Measurements from ENCODE around the gene NYNRIN. TPM values are rescaled to one million over a fixed set of nuclear protein-coding genes. Genes with fewer than 3 reads are reported as not detected.

The NYNRIN gene
- total RNA-seq, 4 donors from 2014 or later = 8.0 to 21.2 (median 13.4) TPM

GRCh38 chr14:24422694-24423601, 24.1 kb downstream of the NYNRIN start:
- H3K27ac ChIP-seq (replicated peaks in 1 of 4) = no peak overlapping the region
- no peak for DNase-seq (ENCODE audit: extremely low spot score)
- peaks cover 0 to 15% (median 0%) of the 10 kb centered on the region in 4 donors for H3K27me3 ChIP-seq
- peaks cover 12 to 26% (median 14%) of the 10 kb centered on the region in 4 donors for H3K4me1 ChIP-seq
- H3K36me3 ChIP-seq = no peaks in the 10 kb centered on the region
- H3K4me3 ChIP-seq = no peak overlapping the region
- TF ChIP-seq POLR2A (IDR thresholded peaks at IDR 0.05; ENCODE audit: low read depth) = no peak
- TF ChIP-seq EP300 (IDR thresholded peaks at IDR 0.05) = no peak
- TF ChIP-seq, protein P1, sequence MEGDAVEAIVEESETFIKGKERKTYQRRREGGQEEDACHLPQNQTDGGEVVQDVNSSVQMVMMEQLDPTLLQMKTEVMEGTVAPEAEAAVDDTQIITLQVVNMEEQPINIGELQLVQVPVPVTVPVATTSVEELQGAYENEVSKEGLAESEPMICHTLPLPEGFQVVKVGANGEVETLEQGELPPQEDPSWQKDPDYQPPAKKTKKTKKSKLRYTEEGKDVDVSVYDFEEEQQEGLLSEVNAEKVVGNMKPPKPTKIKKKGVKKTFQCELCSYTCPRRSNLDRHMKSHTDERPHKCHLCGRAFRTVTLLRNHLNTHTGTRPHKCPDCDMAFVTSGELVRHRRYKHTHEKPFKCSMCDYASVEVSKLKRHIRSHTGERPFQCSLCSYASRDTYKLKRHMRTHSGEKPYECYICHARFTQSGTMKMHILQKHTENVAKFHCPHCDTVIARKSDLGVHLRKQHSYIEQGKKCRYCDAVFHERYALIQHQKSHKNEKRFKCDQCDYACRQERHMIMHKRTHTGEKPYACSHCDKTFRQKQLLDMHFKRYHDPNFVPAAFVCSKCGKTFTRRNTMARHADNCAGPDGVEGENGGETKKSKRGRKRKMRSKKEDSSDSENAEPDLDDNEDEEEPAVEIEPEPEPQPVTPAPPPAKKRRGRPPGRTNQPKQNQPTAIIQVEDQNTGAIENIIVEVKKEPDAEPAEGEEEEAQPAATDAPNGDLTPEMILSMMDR (IDR thresholded peaks at IDR 0.05) = no peak
- TF ChIP-seq POLR2AphosphoS5 (IDR thresholded peaks at IDR 0.05) = no peak
- WGBS = 83% methylated on average over 12 of the region's 12 CpGs
- H3K9me3 ChIP-seq = no peaks in the 10 kb centered on the region
- intact Hi-C loops (cut with DNase I) = no loop called here

GRCh38 chr14:24425704-24426103, 26.9 kb downstream of the NYNRIN start:
- no peak for DNase-seq (ENCODE audit: extremely low spot score)
- Histone ChIP-seq H3K4me1 (peaks cover 13 to 32% (median 24%) of the 10 kb centered on the region in 4 donors), H3K27me3 (no peaks in the 10 kb centered on the region), H3K4me3 (no peak overlapping the region), H3K36me3 (no peaks in the 10 kb centered on the region), H3K27ac (replicated peaks in 1 of 4) (peak overlapping the region in 3 of 4 donors; percentile 18 to 68 (median 53)), H3K9me3 (no peaks in the 10 kb centered on the region)
- WGBS = 33% methylated on average over 3 of the region's 3 CpGs
- TF ChIP-seq POLR2AphosphoS5 (IDR thresholded peaks at IDR 0.05) = no peak
- TF ChIP-seq, protein P1 (IDR thresholded peaks at IDR 0.05) = no peak
- TF ChIP-seq EP300 (IDR thresholded peaks at IDR 0.05) = no peak
- no peak for TF ChIP-seq POLR2A (IDR thresholded peaks at IDR 0.05; ENCODE audit: low read depth)
- intact Hi-C loops (cut with DNase I) = no loop called here

DNA sequence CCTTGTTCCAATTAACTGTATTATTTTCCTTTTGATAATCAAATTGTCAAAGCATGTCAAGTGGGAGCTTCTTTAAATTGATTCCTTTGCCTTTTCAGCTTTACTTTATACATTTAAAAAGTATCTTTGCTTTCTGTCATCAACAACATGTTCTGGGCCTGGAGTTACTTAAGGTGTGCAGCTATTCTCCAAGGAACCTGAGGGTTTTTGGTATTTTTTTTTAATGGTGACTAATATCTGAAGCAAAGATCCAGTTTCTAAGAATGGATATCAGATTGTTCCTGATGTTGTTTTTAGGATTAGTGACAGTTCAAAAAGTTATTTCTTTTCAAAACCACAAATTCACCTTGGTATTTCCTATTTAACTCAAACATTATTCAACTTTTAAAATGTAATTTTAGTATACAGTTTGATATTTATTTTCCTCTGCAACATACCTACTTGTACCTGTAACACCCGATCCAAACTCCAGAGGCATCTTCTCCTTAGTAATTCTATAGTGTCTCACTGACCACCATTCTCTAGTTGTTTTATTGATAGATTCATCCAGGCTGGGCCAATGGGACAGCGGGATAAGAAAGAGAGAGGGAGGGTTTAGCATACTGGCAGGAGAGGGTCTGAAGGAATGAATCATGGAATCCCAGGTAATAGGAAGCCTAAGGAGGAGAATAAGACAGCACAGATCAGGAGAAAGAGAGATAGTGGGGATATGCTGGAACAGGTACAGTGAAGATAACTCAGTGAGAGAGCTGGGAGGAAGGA, 27.5 kb downstream of the NYNRIN start:
- intact Hi-C loops (cut with DNase I) = no loop called here
- WGBS = 88% methylated on average over 2 of the region's 2 CpGs

GRCh38 chr14:24426912-24427536, 28.2 kb downstream of the NYNRIN start:
- no peak for DNase-seq (ENCODE audit: extremely low spot score)
- WGBS = 87% methylated on average over 4 of the region's 8 CpGs
- TF ChIP-seq, protein P1 (IDR thresholded peaks at IDR 0.05) = no peak
- TF ChIP-seq POLR2A (IDR thresholded peaks at IDR 0.05; ENCODE audit: low read depth) (no peak), POLR2AphosphoS5 (IDR thresholded peaks at IDR 0.05) (no peak), EP300 (IDR thresholded peaks at IDR 0.05) (no peak)
- H3K27me3 ChIP-seq = no peaks in the 10 kb centered on the region
- intact Hi-C loops (cut with DNase I) = no loop called here
- H3K36me3 ChIP-seq = peaks cover 0 to 10% (median 8%) of the 10 kb centered on the region in 4 donors
- no peaks in the 10 kb centered on the region for H3K9me3 ChIP-seq
- no peak overlapping the region for H3K4me3 ChIP-seq
- H3K4me1 ChIP-seq = peaks cover 26 to 45% (median 37%) of the 10 kb centered on the region in 4 donors
- no peak overlapping the region for H3K27ac ChIP-seq (replicated peaks in 1 of 4)

More for the DNA sequence above, 27.5 kb downstream of the NYNRIN start:
- H3K9me3 ChIP-seq = no peaks in the 10 kb centered on the region
- DNase-seq (ENCODE audit: extremely low spot score) = no peak
- TF ChIP-seq, protein P1 (IDR thresholded peaks at IDR 0.05) = no peak
- TF ChIP-seq POLR2A (IDR thresholded peaks at IDR 0.05; ENCODE audit: low read depth) (no peak), POLR2AphosphoS5 (IDR thresholded peaks at IDR 0.05) (no peak), EP300 (IDR thresholded peaks at IDR 0.05) (no peak)
- H3K4me3 ChIP-seq = no peak overlapping the region
- peak overlapping the region in 2 of 4 donors; percentile 53 to 68 for H3K27ac ChIP-seq (replicated peaks in 1 of 4)
- no peaks in the 10 kb centered on the region for H3K27me3 ChIP-seq
- peaks cover 0 to 6% (median 1%) of the 10 kb centered on the region in 4 donors for H3K36me3 ChIP-seq
- peaks cover 19 to 38% (median 30%) of the 10 kb centered on the region in 4 donors for H3K4me1 ChIP-seq

Measured in esophagus muscularis mucosa (tissue), 4 donors.